ENCODE results near the gene ABCD1.
"Not testable (repeated sequence)": the region's sequence is repeated elsewhere in the genome, so short reads cannot be mapped to it uniquely, and the experiment has no call there.

The ABCD1 gene

GRCh38 chrX:153724252-153725038 is at the start of gene ABCD1, which contains the start of gene BCAP31:
Gene ABCD1, plus strand, starts transcription at chrX:153724856. Its CDS starts 411 bp downstream, at chrX:153725267.
Gene BCAP31, minus strand, starts transcription at chrX:153724387. Its CDS starts 1,143 bp downstream, at chrX:153723244.
- DNase-seq = peak; percentile 80

DNA sequence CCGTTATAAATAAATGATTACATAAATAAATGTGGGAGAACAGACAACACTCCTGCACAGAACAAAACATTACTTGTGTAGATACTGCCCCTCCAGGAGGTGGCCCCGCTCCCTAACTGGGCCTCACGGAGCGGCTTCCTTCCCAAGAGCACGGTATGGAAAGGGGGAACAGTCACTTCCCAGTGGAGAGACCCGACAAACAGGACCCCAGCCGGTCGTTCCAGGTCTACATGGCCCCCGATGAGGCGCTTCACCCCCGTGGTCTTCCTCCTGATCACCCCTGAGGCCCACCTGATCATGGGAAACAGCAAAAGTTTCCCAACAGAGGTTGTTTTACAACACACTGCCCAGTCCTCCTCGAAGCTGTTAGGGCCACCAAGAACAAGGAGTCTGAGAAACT is 43.5 kb upstream of the ABCD1 start:
- DNase-seq = no peak

DNA sequence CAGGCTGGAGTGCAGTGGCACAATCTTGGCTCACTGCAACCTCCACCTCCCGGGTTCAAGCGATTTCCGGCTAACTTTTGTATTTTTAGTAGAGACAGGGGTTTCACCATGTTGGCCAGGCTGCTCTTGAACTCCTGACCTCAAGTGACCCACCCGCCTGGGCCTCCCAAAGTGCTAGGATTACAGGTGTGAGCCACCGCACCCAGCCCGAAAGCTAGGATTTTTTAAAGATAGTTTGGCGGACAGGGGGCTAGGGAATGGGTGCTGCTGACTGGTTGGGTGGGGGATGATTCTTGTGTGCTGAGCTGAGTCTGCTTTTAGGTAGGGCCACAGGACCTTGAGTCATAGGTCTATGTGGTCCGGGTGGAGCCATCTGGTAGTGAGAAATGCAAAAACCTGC is 41.2 kb upstream of the ABCD1 start:
- DNase-seq = not testable (repeated sequence)

- no peak for DNase-seq
Observed at GRCh38 chrX:153684467-153685155, 40.0 kb upstream of the ABCD1 start.

DNA sequence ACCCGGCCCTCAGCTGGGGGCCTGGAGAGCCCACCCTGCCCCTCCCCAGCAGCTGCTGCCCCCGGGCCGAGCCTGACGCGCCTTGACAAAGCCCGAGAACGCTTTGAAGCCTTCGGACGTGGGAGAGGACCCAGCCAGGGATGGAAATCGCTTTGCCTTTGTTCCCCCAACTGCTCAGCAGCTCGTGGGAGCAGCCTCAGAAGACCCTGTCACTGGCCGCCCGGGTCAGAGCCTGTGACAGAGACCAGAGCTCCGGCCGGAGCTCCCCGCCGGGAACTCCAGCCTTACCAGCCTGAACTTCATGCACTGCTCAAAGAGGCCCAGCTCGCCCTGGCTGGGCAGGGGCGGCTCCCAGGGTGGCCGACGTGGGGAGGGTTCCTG is 39.5 kb upstream of the ABCD1 start:
- no peak for DNase-seq

- DNase-seq = no peak
Observed at GRCh38 chrX:153685751-153686696, 38.6 kb upstream of the ABCD1 start.

- DNase-seq = no peak
Observed at GRCh38 chrX:153686711-153687110, 37.9 kb upstream of the ABCD1 start.

DNA sequence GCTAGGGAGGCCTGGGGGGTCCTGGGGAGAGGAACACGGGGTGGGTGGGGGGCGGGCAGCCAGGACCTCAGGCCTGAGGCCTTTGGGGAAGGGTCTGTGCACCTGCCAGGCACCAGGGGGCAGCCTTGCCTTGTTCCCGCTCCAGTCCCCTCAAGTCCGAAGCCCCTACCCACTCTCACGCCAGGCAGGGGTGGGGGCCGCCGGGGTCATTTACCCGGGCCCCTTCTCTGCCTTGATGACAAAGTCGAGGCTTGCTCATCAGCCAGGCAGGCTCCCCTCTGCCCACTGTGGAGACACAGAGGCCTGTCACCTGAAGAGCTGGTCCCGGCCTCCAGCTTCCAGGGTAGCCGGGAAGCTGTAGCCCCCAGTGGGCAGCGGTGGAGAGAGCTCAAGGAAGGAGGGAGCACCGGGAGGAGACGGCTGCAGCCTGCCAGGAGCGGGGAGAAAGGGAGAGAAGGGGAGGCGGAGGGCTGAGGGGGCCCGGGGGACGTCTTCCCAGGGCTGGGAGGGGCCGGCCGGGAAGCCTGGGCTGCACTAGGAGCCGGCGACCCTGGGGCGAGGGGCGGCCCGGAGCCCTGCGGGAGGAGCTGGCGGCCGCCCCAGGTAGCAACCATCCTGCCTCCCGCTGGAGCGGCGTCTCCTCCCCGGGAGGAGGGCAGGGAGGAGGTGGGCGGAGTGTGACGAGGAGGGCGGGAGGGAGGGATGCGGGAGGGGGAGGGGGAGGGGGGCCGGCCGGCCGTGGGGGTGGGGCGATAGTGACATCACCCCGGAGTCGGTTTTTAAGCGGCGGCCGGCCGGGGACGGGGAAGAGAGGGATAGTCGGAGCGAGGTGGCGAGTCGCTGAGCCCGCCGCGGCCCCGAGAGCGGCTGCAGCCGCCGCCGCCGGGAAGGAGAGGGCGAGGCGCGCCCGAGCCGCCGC is 37.3 kb upstream of the ABCD1 start, which contains the start of gene SLC6A8:
Gene SLC6A8, plus strand, starts transcription at position 806 of the 919 bp plus-strand sequence. CDS start 649 bp downstream, outside the sequence.
- DNase-seq = peak; percentile 16

DNA sequence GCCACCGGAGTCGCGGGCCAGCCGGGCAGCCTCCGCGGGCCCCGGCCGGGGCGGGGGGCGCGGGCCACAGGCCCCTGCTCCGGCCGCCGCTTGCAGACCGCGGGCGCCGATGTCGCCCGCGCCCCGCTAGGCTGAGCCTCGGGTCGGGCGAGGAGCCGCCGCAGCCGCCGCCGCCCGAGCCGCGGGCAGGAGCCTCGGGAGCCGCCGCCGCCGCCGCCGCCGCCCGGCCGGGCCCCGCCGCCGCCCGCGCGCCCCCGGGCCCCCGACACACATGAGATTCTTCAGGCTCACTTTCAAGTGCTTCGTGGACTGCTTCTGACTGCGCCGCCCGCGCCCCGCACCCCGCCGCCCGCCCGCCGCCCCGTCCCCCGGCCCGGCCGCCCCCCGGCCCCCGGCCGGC is 36.6 kb upstream of the ABCD1 start:
- no peak for DNase-seq

GRCh38 chrX:153688506-153688905 is 36.1 kb upstream of the ABCD1 start:
- DNase-seq = no peak

GRCh38 chrX:153688911-153689590 is 35.6 kb upstream of the ABCD1 start:
- DNase-seq = no peak

- DNase-seq = no peak
Observed at GRCh38 chrX:153689654-153690465, 34.8 kb upstream of the ABCD1 start.

DNA sequence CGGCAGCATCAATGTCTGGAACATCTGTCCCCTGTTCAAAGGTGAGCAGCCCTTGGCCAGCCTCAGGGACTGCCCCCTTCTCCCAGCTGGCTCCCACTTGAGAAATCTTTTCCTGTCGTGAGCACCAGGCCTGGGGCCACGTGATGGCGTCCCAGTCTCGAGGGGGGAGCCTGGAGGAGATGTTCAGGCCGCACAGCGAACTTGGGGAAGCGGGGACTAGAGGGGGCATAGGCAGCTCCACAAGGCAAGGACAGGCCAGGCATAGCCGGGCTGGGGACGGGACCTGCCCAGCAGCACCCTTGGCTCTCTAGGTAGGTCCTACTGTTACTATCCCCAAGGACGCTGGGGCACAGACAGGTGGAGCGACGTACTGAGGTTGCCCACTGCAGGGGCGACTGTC is 34.2 kb upstream of the ABCD1 start:
- DNase-seq = no peak

DNA sequence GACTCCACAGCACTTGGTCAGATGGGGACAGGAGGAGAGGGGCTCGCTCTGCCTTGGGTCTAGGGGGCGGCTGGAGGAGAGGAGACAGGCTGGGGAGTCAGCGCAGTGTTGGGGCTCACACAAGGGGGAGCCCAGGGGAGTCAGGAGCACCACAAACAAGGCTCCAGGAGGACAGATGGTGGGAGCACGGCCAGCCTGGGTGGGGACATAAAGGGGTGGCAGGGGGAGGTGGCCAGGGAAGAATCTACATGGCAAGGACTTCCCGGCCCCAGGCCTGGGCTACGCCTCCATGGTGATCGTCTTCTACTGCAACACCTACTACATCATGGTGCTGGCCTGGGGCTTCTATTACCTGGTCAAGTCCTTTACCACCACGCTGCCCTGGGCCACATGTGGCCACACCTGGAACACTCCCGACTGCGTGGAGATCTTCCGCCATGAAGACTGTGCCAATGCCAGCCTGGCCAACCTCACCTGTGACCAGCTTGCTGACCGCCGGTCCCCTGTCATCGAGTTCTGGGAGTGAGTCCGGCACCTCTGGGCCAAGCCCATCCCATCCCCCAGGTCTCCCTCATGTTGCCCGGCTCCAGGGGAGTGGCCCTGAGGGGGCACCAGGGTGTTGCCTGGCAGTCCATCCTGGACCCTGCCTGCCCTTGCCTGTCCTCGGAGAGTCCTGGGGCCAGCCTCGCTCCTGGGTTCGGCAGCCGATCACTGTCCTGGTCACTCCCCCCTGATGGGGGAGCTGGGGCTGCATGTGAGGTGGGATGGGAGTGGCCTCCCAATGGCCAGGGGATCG is 33.4 kb upstream of the ABCD1 start:
- not testable (repeated sequence) for DNase-seq

GRCh38 chrX:153692003-153692402 is 32.7 kb upstream of the ABCD1 start:
- DNase-seq = no peak

DNA sequence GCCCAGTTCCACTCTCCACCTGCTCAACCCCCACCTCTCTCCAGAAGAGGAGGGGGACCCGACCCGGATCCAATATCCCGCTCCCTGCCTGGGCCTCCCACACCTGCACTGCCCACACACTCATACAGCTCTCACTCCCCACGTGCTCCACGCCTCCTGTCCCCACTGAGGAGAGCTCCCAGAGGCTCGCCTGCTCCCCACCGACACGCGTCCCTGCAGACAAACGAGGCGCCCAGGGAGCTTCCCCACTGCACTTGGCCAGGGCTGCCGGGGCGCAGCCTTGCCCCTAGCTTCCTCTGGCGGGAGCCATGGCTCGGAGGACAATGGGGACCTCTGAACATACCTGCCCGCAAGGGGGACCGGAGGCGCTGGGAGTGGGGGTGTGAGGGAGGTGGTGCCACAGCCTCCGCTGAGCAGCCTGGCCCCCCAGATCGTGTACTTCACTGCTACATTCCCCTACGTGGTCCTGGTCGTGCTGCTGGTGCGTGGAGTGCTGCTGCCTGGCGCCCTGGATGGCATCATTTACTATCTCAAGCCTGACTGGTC is 32.0 kb upstream of the ABCD1 start:
- DNase-seq = no peak

GRCh38 chrX:153693216-153694086 is 31.2 kb upstream of the ABCD1 start:
- no peak for DNase-seq

GRCh38 chrX:153694256-153694655 is 30.4 kb upstream of the ABCD1 start:
- DNase-seq = not testable (repeated sequence)
